IPS DF 4.7 (cell line): ENCODE measurements around the gene OR1S2.
"Not testable (repeated sequence)": the region's sequence is repeated elsewhere in the genome, so short reads cannot be mapped to it uniquely, and the experiment has no call there.

Source experiments
- DNase-seq: peaks from one replicate; pipeline ENCODE4 v3.0.0-alpha.2; 2013; ENCODE audit warnings: low spot score; ENCODE audit errors: extremely low read depth

Gene OR1S2

GRCh38 chr11:58204042-58204441 is at the start of gene OR1S2:
Gene OR1S2 (minus strand): TSS chr11:58204142. CDS start chr11:58204142, 0 bp downstream.
- no peak for DNase-seq

GRCh38 chr11:58243954-58244353 is 40.0 kb upstream of the OR1S2 start:
- DNase-seq: no peak

- no peak for DNase-seq
These were observed 24.1 kb upstream of the OR1S2 start for GRCh38 chr11:58227956-58228615.

- no peak for DNase-seq
These were observed 18.8 kb upstream of the OR1S2 start for GRCh38 chr11:58222721-58223120.

- no peak for DNase-seq
These were observed 12.5 kb upstream of the OR1S2 start for GRCh38 chr11:58216476-58216875.

GRCh38 chr11:58212420-58212819 is 8.5 kb upstream of the OR1S2 start, which contains the start of gene OR1S1:
Gene OR1S1 (plus strand): TSS chr11:58212720.
- DNase-seq: not testable (repeated sequence)

- DNase-seq: no peak
These were observed 4.7 kb downstream of the OR1S2 start for GRCh38 chr11:58199271-58199670.

GRCh38 chr11:58195939-58196338 is 8.0 kb downstream of the OR1S2 start:
- DNase-seq: no peak

- DNase-seq: no peak
These were observed 10.6 kb downstream of the OR1S2 start for GRCh38 chr11:58193391-58193790.

GRCh38 chr11:58192229-58192628 is 11.7 kb downstream of the OR1S2 start:
- DNase-seq: no peak

- no peak for DNase-seq
These were observed 15.2 kb downstream of the OR1S2 start, which contains the start of gene OR9Q2 for GRCh38 chr11:58188770-58189169. Gene OR9Q2 (plus strand): TSS chr11:58189070. CDS start chr11:58190491, 1,421 bp downstream.

- no peak for DNase-seq
These were observed 17.0 kb downstream of the OR1S2 start for GRCh38 chr11:58186938-58187337.

GRCh38 chr11:58179648-58180047 is 24.3 kb downstream of the OR1S2 start:
- no peak for DNase-seq

GRCh38 chr11:58178444-58178843 is 25.5 kb downstream of the OR1S2 start:
- no peak for DNase-seq

GRCh38 chr11:58177409-58178054 is 26.4 kb downstream of the OR1S2 start:
- DNase-seq: no peak

- DNase-seq: no peak
These were observed 38.3 kb downstream of the OR1S2 start for GRCh38 chr11:58165504-58166106.

GRCh38 chr11:58164990-58165389 is 39.0 kb downstream of the OR1S2 start:
- DNase-seq: no peak

GRCh38 chr11:58164389-58164788 is 39.6 kb downstream of the OR1S2 start:
- no peak for DNase-seq
